H9 (cell line): ENCODE data around the gene CFAP73. TPM values are rescaled to one million over a fixed set of nuclear protein-coding genes. Genes with fewer than 3 reads are reported as not detected.
"Not testable (repeated sequence)": the region's sequence is repeated elsewhere in the genome, so short reads cannot be mapped to it uniquely, and the experiment has no call there.

Experiments used
- DNase-seq: peaks from one replicate; pipeline ENCODE4 v3.0.0-alpha.2; 2017
- H2AFZ ChIP-seq: one replicate; pipeline ENCODE4 v1.6.1; 2013; ENCODE audit warnings: mild to moderate bottlenecking, low read length, control low read depth, moderate library complexity
- H2AK5ac ChIP-seq: 2 replicates; pipeline ENCODE4 v1.6.1; 2013; ENCODE audit warnings: low read length, control low read depth, mixed read lengths; ENCODE audit not compliant: insufficient read length
- H2BK120ac ChIP-seq: one replicate; pipeline ENCODE4 v1.6.1; 2013; ENCODE audit warnings: low read depth, mild to moderate bottlenecking, low read length, control low read depth, inconsistent platforms; ENCODE audit not compliant: poor library complexity, severe bottlenecking
- H2BK12ac ChIP-seq: 2 replicates; pipeline ENCODE4 v1.6.1; 2013; ENCODE audit warnings: low read length, control low read depth, mixed read lengths, low read depth; ENCODE audit not compliant: insufficient read length
- H2BK15ac ChIP-seq: 2 replicates; pipeline ENCODE4 v1.6.1; 2013; ENCODE audit warnings: low read depth, low read length, control low read depth
- H2BK20ac ChIP-seq: one replicate; pipeline ENCODE4 v1.6.1; 2013; ENCODE audit warnings: low read depth, mild to moderate bottlenecking, low read length, control low read depth, inconsistent platforms; ENCODE audit not compliant: poor library complexity, severe bottlenecking
- H2BK5ac ChIP-seq: 2 replicates; pipeline ENCODE4 v1.6.1; 2013; ENCODE audit warnings: low read length, control low read depth, mixed read lengths; ENCODE audit not compliant: insufficient read length
- H3K14ac ChIP-seq: 2 replicates; pipeline ENCODE4 v1.6.1; 2013; ENCODE audit warnings: low read length, control low read depth; ENCODE audit not compliant: insufficient read depth
- H3K18ac ChIP-seq: 2 replicates; pipeline ENCODE4 v1.6.1; 2013; ENCODE audit warnings: low read depth, mild to moderate bottlenecking, mixed read lengths, low read length, control low read depth; ENCODE audit not compliant: insufficient read length
- H3K23ac ChIP-seq: 2 replicates; pipeline ENCODE4 v1.6.1; 2013; ENCODE audit warnings: low read length, control low read depth, mixed read lengths, low read depth; ENCODE audit not compliant: insufficient read length
- H3K23me2 ChIP-seq: 2 replicates; pipeline ENCODE4 v1.6.1; 2013; ENCODE audit warnings: low read depth, mild to moderate bottlenecking, mixed read lengths, low read length, control low read depth; ENCODE audit not compliant: insufficient read length, poor library complexity, severe bottlenecking
- H3K27ac ChIP-seq: 2 replicates; pipeline ENCODE4 v1.5.1; 2013; ENCODE audit warnings: low read length, control low read depth, mixed read lengths, low read depth; ENCODE audit not compliant: insufficient read length
- H3K27me3 ChIP-seq: 2 replicates; pipeline ENCODE4 v1.6.1; 2013; ENCODE audit warnings: low read length, control low read depth, inconsistent platforms; ENCODE audit not compliant: insufficient read depth
- H3K4ac ChIP-seq: 2 replicates; pipeline ENCODE4 v1.6.1; 2013; ENCODE audit warnings: low read depth, mild to moderate bottlenecking, control low read depth, inconsistent platforms, low read length, moderate library complexity
- H3K4me1 ChIP-seq: 2 replicates; pipeline ENCODE4 v1.6.1; 2013; ENCODE audit warnings: low read length, control low read depth, inconsistent platforms; ENCODE audit not compliant: insufficient read depth
- H3K4me2 ChIP-seq: 2 replicates; pipeline ENCODE4 v1.6.1; 2013; ENCODE audit warnings: low read length, control low read depth, mixed read lengths; ENCODE audit not compliant: insufficient read length, insufficient read depth
- H3K56ac ChIP-seq: 2 replicates; pipeline ENCODE4 v1.6.1; 2013; ENCODE audit warnings: low read depth, mild to moderate bottlenecking, mixed read lengths, low read length, control low read depth; ENCODE audit not compliant: insufficient read length
- H3K79me1 ChIP-seq: 2 replicates; pipeline ENCODE4 v1.6.1; 2013; ENCODE audit warnings: low read depth, mild to moderate bottlenecking, moderate library complexity, low read length, control low read depth, inconsistent platforms; ENCODE audit not compliant: insufficient read depth, poor library complexity, severe bottlenecking
- H3K79me2 ChIP-seq: 2 replicates; pipeline ENCODE4 v1.6.1; 2013; ENCODE audit warnings: low read length, control low read depth, inconsistent platforms; ENCODE audit not compliant: insufficient read depth
- H3K9ac ChIP-seq: 2 replicates; pipeline ENCODE4 v1.6.1; 2013; ENCODE audit warnings: low read length, control low read depth, mixed read lengths; ENCODE audit not compliant: insufficient read length; ENCODE audit errors: extremely low read depth
- H3K9me3 ChIP-seq: one replicate; pipeline ENCODE4 v1.6.1; 2013; ENCODE audit warnings: low read depth, low read length, inconsistent platforms; ENCODE audit not compliant: control insufficient read depth
- H3T11ph ChIP-seq: one replicate; pipeline ENCODE4 v1.6.1; 2013; ENCODE audit warnings: mild to moderate bottlenecking, low read length, control low read depth, inconsistent platforms
- H4K20me1 ChIP-seq: one replicate; pipeline ENCODE4 v1.6.1; 2013; ENCODE audit not compliant: control insufficient read depth, insufficient read length, insufficient read depth
- H4K5ac ChIP-seq: 2 replicates; pipeline ENCODE4 v1.6.1; 2013; ENCODE audit warnings: low read depth, mild to moderate bottlenecking, mixed read lengths, low read length, control low read depth; ENCODE audit not compliant: insufficient read length
- H4K8ac ChIP-seq: replicated peaks from 2 replicates; pipeline ENCODE4 v1.6.1; 2013; ENCODE audit warnings: low read length, control low read depth, mixed read lengths, low read depth; ENCODE audit not compliant: insufficient read length
- H4K91ac ChIP-seq: 2 replicates; pipeline ENCODE4 v1.6.1; 2013; ENCODE audit warnings: low read depth, mild to moderate bottlenecking, moderate library complexity, mixed read lengths, low read length, control low read depth; ENCODE audit not compliant: insufficient read length
- H3K27ac Mint-ChIP-seq, 3 experiments: 2 replicates in 2 of 3; 3 replicates in 1 of 3; pipeline ENCODE4 v1.8.0; 2020 to 2021; ENCODE audit warnings: mixed read lengths in 3 of 3, mild to moderate bottlenecking in 1 of 3, moderate library complexity in 1 of 3
- H3K27me3 Mint-ChIP-seq: 2 replicates; pipeline ENCODE4 v1.8.0; 2021; ENCODE audit warnings: low read depth, mild to moderate bottlenecking, moderate library complexity, mixed read lengths
- H3K36me3 Mint-ChIP-seq, 3 experiments: 2 replicates in 2 of 3; 3 replicates in 1 of 3; pipeline ENCODE4 v1.8.0; 2020 to 2021; ENCODE audit warnings: low read depth in 3 of 3, mixed read lengths in 3 of 3; ENCODE audit not compliant: insufficient read depth in 1 of 3
- H3K4me1 Mint-ChIP-seq, 2 experiments: 2 replicates each; pipeline ENCODE4 v1.8.0; 2020; ENCODE audit warnings: mixed read lengths in 2 of 2
- H3K4me3 Mint-ChIP-seq, 2 experiments: 2 replicates in 1 of 2; 3 replicates in 1 of 2; pipeline ENCODE4 v1.8.0; 2020 to 2021; ENCODE audit warnings: mild to moderate bottlenecking in 2 of 2, mixed read lengths in 2 of 2, moderate library complexity in 1 of 2
- H3K9me3 Mint-ChIP-seq, 2 experiments: 2 replicates in 1 of 2; 3 replicates in 1 of 2; pipeline ENCODE4 v1.8.0; 2020; ENCODE audit warnings: mild to moderate bottlenecking in 2 of 2, mixed read lengths in 2 of 2, moderate library complexity in 1 of 2
- CTCF ChIP-seq: fragments of 200-600 bp; sonication (generic); conservative IDR thresholded peaks from 3 replicates; pipeline ENCODE4 v1.8.0; 2021; ENCODE audit warnings: antibody characterized with exemption, mild to moderate bottlenecking
- WGBS: extraction: QIAGEN DNeasy Blood & Tissue Kit; methylation state at CpG from one replicate; pipeline ENCODE4 v1.1.7; 2013; ENCODE audit warnings: missing lambda C conversion rate, low lambda C conversion rate, mixed read lengths; ENCODE audit not compliant: insufficient read length; ENCODE audit errors: extremely low coverage; 5-methylcytosine and 5-hydroxymethylcytosine counted together
- total RNA-seq: library from RNA; stranded (reverse); gene quantifications from 2 replicates; pipeline ENCODE4 v1.2.1, GENCODE V29; 2021

Gene CFAP73
- total RNA-seq, 1 experiment from 2014 or later = not detected

- Histone ChIP-seq H2BK15ac (no peak overlapping the region), H3K27ac (no peak overlapping the region), H2BK20ac (no peak overlapping the region), H3K23me2 (no peaks in the 10 kb centered on the region), H3K79me1 (no peaks in the 10 kb centered on the region), H3K27me3 (no peaks in the 10 kb centered on the region), H3K4me2 (no peak overlapping the region), H4K20me1 (no peaks in the 10 kb centered on the region), H4K8ac (no peak overlapping the region), H2BK5ac (no peak overlapping the region), H3K23ac (no peak overlapping the region), H2AK5ac (no peak overlapping the region), H3K56ac (no peak overlapping the region), H4K91ac (no peak overlapping the region), H3K9ac (no peak overlapping the region), H4K5ac (no peak overlapping the region), H3K9me3 (no peaks in the 10 kb centered on the region), H3K18ac (no peak overlapping the region), H2BK120ac (no peak overlapping the region), H3T11ph (no peak overlapping the region), H2AFZ (no peak overlapping the region), H2BK12ac (no peak overlapping the region), H3K4me1 (no peaks in the 10 kb centered on the region), H3K4ac (no peak overlapping the region), H3K14ac (no peak overlapping the region), H3K79me2 (no peaks in the 10 kb centered on the region)
- DNase-seq = no peak
- Mint-ChIP-seq H3K4me1 (peaks cover 4 to 15% of the 10 kb centered on the region in 2 experiments), H3K4me3 (no peak overlapping the region), H3K27me3 (no peaks in the 10 kb centered on the region), H3K9me3 (no peaks in the 10 kb centered on the region), H3K36me3 (no peaks in the 10 kb centered on the region), H3K27ac (no peak overlapping the region; a peak in 1 of 7 replicates)
- no CpG with 5 or more reads among the region's 6 CpGs for WGBS
- TF ChIP-seq CTCF = no peak
Measured at GRCh38 chr12:113116875-113117274, 32.6 kb upstream of the CFAP73 start.

- not testable (repeated sequence) for H3K79me2 ChIP-seq, H3K9me3 Mint-ChIP-seq, H3K27ac ChIP-seq, H3K18ac ChIP-seq, H3K4me2 ChIP-seq, H4K20me1 ChIP-seq, H3K4me1 ChIP-seq, H3K23me2 ChIP-seq, H3K27ac Mint-ChIP-seq, H3K14ac ChIP-seq, H2AFZ ChIP-seq, DNase-seq, H4K91ac ChIP-seq, H3K9me3 ChIP-seq, H2BK12ac ChIP-seq, H2BK5ac ChIP-seq, H2BK120ac ChIP-seq, H4K5ac ChIP-seq, H3K56ac ChIP-seq, H3K27me3 Mint-ChIP-seq, H3K9ac ChIP-seq, H3T11ph ChIP-seq, H3K27me3 ChIP-seq, H2BK20ac ChIP-seq, H3K36me3 Mint-ChIP-seq, H2BK15ac ChIP-seq, H4K8ac ChIP-seq, H3K4me3 Mint-ChIP-seq, H3K4ac ChIP-seq, H3K79me1 ChIP-seq, H3K23ac ChIP-seq, H2AK5ac ChIP-seq
- H3K4me1 Mint-ChIP-seq = peaks cover 2 to 11% of the 10 kb centered on the region in 2 experiments; a peak in 3 of 4 replicates
- no CpG with 5 or more reads among the region's 8 CpGs for WGBS
Measured at GRCh38 chr12:113117684-113118083, 31.8 kb upstream of the CFAP73 start.
